Fibroblast of skin of left biceps (primary cell): ENCODE measurements around the gene FCRL1.

ENCODE experiments used
- DNase-seq, 2 experiments: peaks; one replicate each; pipeline ENCODE4 v3.0.0-alpha.2; 2013; ENCODE audit warnings: low read depth in 2 of 2

FCRL1 gene

DNA sequence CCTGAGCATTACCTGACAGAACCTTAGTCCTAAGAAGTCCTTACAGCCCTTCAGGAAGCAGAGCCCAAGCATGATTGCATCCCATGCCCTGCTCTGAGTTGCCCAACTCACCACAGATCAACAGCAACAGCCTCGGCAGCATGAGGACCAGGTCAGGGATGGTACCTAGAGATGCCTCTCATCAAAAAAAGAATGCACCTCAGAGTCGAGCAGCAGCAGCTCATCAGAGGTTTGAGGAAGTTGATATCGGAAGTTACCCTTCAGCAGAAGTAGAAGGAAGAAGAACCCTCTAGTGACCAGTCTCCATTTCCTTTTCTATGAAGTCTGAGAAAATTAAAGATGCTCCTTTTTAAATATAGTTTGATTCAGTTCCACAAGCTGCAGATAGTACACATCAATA lies at the start of gene FCRL1:
TSS of gene FCRL1 (minus strand) at position 225 of the 400 bp plus-strand sequence. CDS start at position 142, 83 bp downstream.
- no peak for DNase-seq

DNA sequence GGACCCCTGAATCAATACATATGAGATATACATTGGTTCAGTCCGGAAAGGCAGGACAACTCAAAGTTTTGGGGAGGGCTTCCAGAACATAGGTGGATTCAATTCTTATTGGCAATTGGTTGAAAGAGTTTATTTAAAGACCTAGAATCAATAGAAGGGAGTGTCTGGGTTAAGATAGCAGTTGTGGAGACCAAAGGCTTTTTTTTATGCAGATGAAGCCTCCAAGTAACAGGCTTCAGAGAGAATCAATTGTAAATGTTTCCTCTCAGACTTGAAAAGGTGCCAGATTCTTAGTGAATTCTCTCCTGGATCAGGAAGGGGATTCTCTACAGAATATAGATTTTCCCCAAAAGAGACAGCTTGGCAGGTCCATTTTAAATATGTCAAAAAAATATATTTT lies 48.7 kb upstream of the FCRL1 start:
- DNase-seq: no peak

- DNase-seq: no peak
These were observed 42.5 kb upstream of the FCRL1 start for GRCh38 chr1:157862114-157863070.

- DNase-seq: no peak
These were observed 36.6 kb upstream of the FCRL1 start for GRCh38 chr1:157856538-157856937.

DNA sequence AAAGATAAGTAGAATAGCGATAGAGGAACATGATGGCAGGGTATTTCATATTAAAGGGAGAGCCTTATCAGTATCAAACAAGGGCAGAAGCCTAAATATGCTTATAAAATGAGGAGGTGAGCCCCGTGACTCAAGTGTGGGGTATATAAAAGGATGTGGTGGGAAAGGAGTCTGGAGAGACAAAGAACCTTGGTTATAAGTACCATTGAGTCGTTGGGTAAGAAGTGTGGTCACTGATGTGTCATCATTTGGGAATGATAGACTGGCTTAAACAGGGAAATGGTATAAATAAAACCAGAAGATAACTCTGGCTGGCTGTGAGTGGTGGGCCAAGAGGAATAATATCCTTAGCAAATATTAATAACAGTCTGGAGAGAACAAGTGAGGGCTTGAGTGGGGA lies 32.6 kb upstream of the FCRL1 start:
- peak in 1 of 2 experiments; percentile 1 for DNase-seq

GRCh38 chr1:157849229-157849875 lies 29.4 kb upstream of the FCRL1 start:
- no peak for DNase-seq

DNA sequence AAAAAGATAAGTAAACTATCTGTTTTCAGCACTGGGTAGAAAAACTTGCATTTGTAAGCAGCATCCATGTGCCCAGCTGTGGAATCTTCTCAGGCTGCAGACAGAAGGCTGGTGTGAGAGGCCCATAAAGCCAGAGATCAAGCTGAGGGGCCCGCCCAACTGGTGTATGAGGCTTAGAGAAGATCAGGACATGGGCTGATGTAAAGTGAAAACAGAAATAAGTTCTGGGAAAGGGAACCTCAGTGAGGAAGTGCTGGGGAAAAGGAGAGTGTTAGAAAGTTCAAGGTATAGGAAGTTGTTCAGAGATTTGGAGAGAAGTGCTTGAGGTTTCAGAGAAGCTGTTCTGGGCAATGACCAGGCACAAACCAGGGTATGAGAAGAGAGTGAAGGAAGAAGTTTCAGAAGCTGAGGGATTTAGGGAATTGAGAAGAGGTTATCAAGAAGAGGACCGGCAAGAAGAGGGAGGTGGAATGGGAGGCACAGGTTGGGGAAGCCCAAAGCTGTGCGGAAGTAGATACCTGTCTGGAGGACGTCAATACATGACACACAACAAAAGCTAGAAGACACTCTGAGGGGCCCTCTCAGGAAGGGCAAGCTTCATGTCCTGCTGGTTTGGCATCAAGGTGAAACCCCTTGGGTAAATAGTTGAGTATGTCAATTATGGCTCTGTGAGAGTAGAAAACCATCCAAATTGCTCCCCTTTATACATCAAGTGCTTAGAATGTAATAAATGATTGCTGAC lies 24.3 kb upstream of the FCRL1 start:
- DNase-seq: no peak

DNA sequence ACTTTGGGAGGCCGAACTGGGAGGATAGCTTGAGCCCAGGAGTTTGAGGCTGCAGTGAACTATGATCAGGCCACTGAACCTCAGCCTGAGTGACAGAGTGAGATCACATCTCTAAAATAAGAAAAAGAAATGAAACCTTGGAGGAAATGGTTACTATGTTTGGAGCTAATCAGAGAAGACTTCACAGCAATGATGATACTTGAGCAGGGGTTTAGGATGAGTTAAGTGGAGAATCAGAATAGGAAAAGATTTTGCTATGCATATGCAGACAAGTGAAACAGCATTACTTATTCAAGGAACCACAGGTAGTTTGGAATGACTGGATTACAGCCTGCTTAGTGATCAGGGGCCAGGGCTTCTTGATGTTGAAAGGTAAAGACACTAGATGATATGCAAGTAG lies 23.0 kb upstream of the FCRL1 start:
- no peak for DNase-seq

GRCh38 chr1:157841708-157842107 lies 21.8 kb upstream of the FCRL1 start, which contains the start of gene CD5L:
TSS of gene CD5L (minus strand) at chr1:157841808. CDS start at chr1:157841701, 107 bp downstream.
- DNase-seq: no peak

DNA sequence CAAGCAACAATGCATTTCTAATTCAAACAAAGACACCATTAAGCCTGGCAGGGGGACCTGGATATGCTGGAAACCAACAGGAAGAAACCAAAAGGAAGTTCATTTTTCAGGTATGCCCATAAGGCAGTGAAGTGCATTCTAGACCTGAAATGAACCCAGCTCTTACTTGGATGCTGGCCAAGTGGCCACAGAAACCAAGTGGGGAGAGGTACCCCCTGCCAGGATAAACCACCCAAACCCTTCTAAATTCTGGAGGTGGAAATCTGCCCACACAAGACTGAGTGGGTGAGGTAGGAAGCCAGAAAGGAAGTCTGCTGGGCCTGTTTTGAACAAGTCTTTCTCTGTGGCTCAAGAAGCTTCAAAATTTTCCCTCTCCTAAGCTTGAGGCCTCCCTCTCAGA lies 19.0 kb upstream of the FCRL1 start:
- no peak for DNase-seq

GRCh38 chr1:157834430-157834829 lies 14.5 kb upstream of the FCRL1 start:
- no peak for DNase-seq

DNA sequence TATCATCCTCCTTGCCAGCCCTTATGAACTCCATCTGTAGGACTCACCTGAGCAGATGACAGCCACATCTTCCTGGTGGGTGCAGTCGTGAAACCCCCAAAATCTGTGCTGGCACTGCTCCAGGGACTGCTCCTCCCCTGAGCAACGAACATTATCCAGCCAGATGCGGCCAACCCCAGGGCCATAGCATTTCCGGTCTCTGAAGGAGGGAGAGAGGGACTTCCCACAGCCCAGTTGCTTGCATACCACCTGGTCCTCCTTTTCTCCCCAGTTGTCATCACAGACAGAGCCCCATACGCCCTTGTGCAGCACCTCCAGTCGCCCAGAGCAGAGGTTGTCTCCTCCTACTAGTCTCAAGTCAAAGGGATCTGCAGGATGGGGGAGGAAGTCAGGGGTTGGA lies 13.2 kb upstream of the FCRL1 start:
- DNase-seq: no peak

- DNase-seq: no peak
These were observed 12.2 kb upstream of the FCRL1 start for GRCh38 chr1:157831968-157832626.

- no peak for DNase-seq
These were observed 11.0 kb upstream of the FCRL1 start for GRCh38 chr1:157830887-157831286.

GRCh38 chr1:157829711-157830110 lies 9.8 kb upstream of the FCRL1 start:
- DNase-seq: no peak

- no peak for DNase-seq
These were observed 9.3 kb upstream of the FCRL1 start for GRCh38 chr1:157829210-157829609.

DNA sequence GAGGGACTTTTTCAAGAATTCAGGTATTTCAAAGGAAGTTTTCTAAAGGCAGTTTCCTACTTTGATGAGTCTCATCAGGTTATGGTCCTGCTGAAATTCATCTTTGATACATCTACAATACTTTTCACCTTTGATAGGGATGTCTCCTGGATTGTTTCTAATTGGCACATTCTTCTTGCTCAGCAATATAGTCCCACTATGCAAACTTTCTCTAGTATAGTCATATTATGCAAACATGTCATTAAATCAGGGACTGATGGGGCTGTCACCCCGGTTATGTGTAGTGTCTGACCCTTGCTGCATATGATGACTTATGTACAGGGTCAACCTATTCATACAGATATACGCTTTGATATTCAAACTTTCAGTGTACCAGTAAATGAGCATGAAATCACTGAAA lies 379 bp upstream of the FCRL1 start:
- no peak for DNase-seq

- no peak for DNase-seq
These were observed 705 bp downstream of the FCRL1 start for GRCh38 chr1:157819215-157819614.

DNA sequence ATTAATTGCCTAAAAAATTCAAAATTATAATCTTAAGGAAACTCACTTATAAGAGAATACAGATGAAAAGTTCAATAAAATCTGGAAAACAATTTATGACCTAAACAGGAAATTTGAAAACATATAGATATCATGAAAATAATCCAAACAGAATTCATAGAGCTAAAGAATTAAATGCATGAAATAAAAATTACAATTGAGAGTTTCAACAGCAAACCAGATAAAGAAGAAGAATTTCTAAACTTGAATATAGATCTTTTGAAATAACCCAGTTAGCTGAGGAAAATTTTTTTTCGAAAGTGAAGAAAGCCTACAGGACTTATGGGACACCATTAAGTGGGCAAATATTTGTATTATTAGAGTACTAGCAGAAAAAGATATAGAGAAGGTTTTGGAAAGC lies 6.7 kb downstream of the FCRL1 start:
- DNase-seq: no peak

DNA sequence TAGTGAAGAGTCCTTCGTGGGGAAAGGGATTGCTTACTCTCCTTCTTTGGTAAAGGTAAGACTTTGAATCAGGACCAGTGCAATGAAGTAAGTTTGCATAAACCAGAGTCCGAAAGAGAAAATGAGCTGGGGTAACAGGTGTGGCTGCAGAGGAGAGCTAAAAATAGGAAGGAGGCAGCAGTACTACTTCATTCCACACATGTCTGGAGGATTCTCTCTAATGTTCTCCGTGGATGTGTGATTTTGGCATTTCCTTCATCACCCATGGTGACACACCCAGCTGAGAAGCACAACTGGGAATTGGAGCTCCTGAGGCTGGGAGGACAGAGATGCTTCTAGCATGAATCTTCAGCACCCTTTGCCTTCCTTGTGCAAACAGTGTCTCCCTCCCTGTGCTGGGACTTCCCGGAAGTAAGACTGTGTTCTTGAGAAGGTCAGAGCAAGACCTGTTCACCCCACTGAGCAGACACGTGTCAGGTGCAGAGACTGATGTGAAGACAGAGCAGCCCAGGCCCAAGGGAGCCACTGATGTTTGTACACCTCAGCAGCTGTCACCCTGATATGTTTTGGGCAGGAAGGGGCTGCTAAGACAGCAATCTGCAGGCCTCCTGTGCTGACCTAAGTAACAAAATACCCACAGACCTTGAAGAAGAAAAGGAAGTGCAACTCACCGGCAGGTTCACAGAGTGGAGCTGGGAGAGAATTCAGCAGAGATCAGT lies 13.3 kb downstream of the FCRL1 start:
- DNase-seq: no peak

- DNase-seq: no peak
These were observed 16.1 kb downstream of the FCRL1 start for GRCh38 chr1:157803851-157804250.
